ENCODE measurements around the gene TRIM46. TPM values are rescaled to one million over a fixed set of nuclear protein-coding genes. Genes with fewer than 3 reads are reported as not detected.

Gene TRIM46
- total RNA-seq, 6 donors from 2014 or later: 0.30 to 0.64 (median 0.57) TPM; not detected in 3

DNA sequence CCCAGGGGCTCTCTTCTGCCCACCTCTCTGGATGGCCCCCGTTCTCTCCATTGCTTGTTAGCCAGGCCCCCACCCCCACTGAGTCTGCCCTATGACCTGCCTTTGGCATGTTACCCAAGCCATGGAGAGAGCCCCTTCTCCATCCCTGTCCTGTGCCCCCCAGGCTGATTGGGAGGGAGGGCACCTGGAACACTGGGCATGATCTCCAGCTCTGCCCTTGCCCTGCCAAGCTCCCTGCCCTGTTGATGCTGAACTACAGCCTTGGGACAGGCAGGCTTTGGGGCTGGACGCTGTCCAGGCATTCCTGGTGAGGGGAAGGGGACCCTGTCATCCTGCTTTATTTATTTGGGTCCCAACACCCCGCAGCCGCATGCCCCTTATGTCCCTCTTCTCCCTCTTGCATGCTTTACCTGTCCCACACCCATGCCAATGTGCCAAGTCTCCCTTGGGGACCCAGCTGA is 10.7 kb downstream of the TRIM46 start:
- Histone ChIP-seq H3K9me3 (no peaks in the 10 kb centered on the region), H3K27me3 (no peaks in the 10 kb centered on the region), H3K4me1 (peaks cover 11 to 25% (median 17%) of the 10 kb centered on the region in 4 donors), H3K4me3 (no peak overlapping the region), H3K36me3 (no peaks in the 10 kb centered on the region), H3K27ac (peak overlapping the region; percentile 44 to 84 (median 74))
- DNase-seq (no peak), ATAC-seq (ENCODE audit: low FRiP score in 2 of 2) (peak in 1 of 2 donors; percentile 0)
- 89 to 93% methylated on average over 3 to 4 of the region's 4 CpGs for WGBS, 2 donors
- TF ChIP-seq POLR2AphosphoS5 (IDR thresholded peaks at IDR 0.05) (no peak), EP300 (IDR thresholded peaks at IDR 0.05) (no peak), POLR2A (IDR thresholded peaks at IDR 0.05) (no peak)
- TF ChIP-seq, protein P1, sequence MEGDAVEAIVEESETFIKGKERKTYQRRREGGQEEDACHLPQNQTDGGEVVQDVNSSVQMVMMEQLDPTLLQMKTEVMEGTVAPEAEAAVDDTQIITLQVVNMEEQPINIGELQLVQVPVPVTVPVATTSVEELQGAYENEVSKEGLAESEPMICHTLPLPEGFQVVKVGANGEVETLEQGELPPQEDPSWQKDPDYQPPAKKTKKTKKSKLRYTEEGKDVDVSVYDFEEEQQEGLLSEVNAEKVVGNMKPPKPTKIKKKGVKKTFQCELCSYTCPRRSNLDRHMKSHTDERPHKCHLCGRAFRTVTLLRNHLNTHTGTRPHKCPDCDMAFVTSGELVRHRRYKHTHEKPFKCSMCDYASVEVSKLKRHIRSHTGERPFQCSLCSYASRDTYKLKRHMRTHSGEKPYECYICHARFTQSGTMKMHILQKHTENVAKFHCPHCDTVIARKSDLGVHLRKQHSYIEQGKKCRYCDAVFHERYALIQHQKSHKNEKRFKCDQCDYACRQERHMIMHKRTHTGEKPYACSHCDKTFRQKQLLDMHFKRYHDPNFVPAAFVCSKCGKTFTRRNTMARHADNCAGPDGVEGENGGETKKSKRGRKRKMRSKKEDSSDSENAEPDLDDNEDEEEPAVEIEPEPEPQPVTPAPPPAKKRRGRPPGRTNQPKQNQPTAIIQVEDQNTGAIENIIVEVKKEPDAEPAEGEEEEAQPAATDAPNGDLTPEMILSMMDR (IDR thresholded peaks at IDR 0.05): no peak

DNA sequence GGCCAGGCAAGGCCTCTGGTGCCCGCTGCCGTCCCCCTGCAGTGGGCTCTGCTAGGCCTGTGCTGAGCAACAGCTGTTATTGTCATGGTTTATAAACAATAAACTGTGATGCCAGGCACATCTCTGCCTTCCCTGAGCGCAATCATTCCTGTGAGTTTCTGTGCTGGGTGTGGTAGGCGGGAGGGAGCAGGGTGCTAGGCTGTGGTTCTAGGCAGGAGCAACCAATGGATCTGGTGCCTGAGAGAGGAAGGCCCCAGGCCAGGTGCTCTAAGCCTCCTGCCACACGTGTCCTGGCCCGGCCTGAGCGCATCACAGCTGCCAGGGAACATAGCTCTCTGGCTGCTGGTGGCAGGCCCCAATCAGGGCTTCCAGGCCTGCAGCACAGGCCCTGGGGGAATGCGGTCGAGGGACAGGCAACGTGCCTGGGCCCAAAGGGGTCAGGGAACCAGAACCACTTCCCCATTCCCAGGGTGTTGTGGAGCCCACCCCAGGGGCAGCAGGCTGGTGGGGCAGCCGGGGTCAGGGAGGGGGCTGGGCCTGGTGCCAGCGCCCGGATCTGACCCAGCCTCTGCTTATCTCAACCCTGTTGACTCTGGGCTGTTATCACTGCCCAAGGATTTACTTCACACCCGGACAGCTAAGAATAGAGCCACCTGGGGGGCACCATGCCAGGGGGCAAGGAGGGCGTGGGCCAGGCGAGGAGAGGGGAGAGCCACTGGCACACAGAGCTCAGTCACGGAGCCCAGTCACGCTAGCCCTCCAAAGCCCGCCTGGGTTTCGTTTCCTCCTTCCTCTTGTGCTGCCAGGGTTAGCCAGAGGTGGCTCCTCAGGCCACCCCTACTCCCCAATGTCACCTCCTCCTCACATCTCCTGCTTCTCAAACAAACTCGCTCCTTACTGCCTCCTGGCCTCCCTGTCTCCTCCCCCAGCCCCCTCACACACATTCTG is 11.5 kb downstream of the TRIM46 start:
- DNase-seq: peak; percentile 81 to 85
- H3K9me3 ChIP-seq: no peaks in the 10 kb centered on the region
- H3K27ac ChIP-seq: peak overlapping the region; percentile 44 to 84 (median 74)
- H3K4me3 ChIP-seq: peak overlapping the region in 1 of 4 donors; percentile 50
- peaks cover 11 to 25% (median 16%) of the 10 kb centered on the region in 4 donors for H3K4me1 ChIP-seq
- ATAC-seq (ENCODE audit: low FRiP score in 2 of 2): peak; percentile 76 to 83
- no peaks in the 10 kb centered on the region for H3K36me3 ChIP-seq
- 32 to 61% methylated on average over 9 to 19 of the region's 21 CpGs for WGBS, 2 donors
- peak in 2 of 4 donors; percentile 15 to 26 for TF ChIP-seq POLR2A (IDR thresholded peaks at IDR 0.05)
- TF ChIP-seq, protein P1 (IDR thresholded peaks at IDR 0.05): no peak
- TF ChIP-seq EP300 (IDR thresholded peaks at IDR 0.05): peak in 2 of 4 donors; percentile 45 to 51
- TF ChIP-seq POLR2AphosphoS5 (IDR thresholded peaks at IDR 0.05): peak in 1 of 2 donors; percentile 25
- no peaks in the 10 kb centered on the region for H3K27me3 ChIP-seq

DNA sequence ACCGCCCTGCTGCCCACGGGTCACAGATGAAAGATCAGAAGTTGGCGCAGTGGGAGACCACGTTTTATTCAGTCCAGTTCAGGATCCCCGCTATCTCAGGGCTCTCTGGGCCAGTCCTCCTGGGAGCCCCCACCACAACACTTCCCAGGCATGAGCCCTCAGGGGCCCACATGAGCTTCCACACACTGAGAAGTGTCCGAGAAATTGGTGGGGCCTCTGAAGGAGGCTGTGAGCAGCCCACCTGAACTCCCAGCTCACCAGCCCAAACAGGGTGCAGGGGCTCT is 12.1 kb downstream of the TRIM46 start:
- Histone ChIP-seq H3K9me3 (no peaks in the 10 kb centered on the region), H3K36me3 (no peaks in the 10 kb centered on the region), H3K4me3 (peak overlapping the region in 1 of 4 donors; percentile 50), H3K4me1 (peaks cover 11 to 25% (median 16%) of the 10 kb centered on the region in 4 donors), H3K27ac (peak overlapping the region; percentile 44 to 84 (median 74)), H3K27me3 (no peaks in the 10 kb centered on the region)
- ATAC-seq (ENCODE audit: low FRiP score in 2 of 2): no peak
- WGBS, 2 donors: 62 to 63% methylated on average over 6 of the region's 6 CpGs
- no peak for TF ChIP-seq POLR2AphosphoS5 (IDR thresholded peaks at IDR 0.05)
- TF ChIP-seq EP300 (IDR thresholded peaks at IDR 0.05): no peak
- TF ChIP-seq POLR2A (IDR thresholded peaks at IDR 0.05): no peak
- TF ChIP-seq, protein P1 (IDR thresholded peaks at IDR 0.05): no peak
- no peak for DNase-seq

DNA sequence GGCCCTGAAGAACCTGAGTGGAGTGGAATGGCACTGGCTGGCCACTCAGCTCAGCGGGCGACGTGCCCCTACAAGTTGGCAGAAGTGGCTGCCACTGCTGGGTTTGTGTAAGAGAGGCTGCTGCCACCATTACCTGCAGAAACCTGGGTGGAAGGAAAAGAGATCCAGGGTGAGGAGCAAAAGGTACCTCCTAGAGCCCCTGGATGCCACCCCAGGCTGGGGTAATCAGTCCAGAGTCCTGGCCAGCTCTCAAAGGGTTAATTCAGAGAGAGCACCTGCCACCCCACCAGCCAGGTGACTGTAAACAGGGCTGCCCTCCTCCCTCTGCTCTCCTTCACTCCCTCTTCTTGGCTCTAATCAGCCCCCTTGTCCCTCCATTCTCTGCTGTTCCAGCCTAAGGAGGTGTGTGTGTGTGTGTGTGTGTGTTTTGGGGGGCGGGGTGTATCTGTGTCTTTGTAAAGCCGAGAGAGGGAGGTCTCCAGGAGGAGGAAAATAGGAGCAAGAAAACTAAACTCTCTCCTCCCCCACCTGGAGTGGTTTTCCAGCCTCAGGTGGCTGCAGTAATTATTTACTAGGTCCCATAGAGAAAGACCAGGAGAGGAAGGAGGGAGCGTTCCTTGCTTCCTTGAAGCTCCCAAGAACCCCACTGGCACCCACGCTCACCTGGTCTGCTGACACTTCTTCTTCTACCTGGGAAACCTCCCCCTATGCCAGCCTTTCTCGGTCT is 12.6 kb downstream of the TRIM46 start:
- peaks cover 11 to 25% (median 16%) of the 10 kb centered on the region in 4 donors for H3K4me1 ChIP-seq
- TF ChIP-seq, protein P1 (IDR thresholded peaks at IDR 0.05): no peak
- TF ChIP-seq POLR2A (IDR thresholded peaks at IDR 0.05): peak in 1 of 4 donors; percentile 27
- no peaks in the 10 kb centered on the region for H3K27me3 ChIP-seq
- DNase-seq (peak in 1 of 2 donors; percentile 54), ATAC-seq (ENCODE audit: low FRiP score in 2 of 2) (peak; percentile 8 to 12)
- WGBS, 2 donors: 54 to 58% methylated on average over 8 of the region's 8 CpGs
- peak overlapping the region; percentile 44 to 84 (median 74) for H3K27ac ChIP-seq
- H3K36me3 ChIP-seq: no peaks in the 10 kb centered on the region
- H3K4me3 ChIP-seq: peak overlapping the region in 3 of 4 donors; percentile 23 to 50 (median 40)
- H3K9me3 ChIP-seq: no peaks in the 10 kb centered on the region
